Effector CD4-positive, alpha-beta T cell (primary cell): ENCODE measurements around the gene PEPD.

Source experiments
- DNase-seq: peaks from one replicate; pipeline ENCODE4 v3.0.0-alpha.2; 2020

Gene PEPD

GRCh38 chr19:33510462-33511194, 11.0 kb downstream of the PEPD start:
- no peak for DNase-seq

- no peak for DNase-seq
Measured at GRCh38 chr19:33509774-33510173, 11.8 kb downstream of the PEPD start.

DNA sequence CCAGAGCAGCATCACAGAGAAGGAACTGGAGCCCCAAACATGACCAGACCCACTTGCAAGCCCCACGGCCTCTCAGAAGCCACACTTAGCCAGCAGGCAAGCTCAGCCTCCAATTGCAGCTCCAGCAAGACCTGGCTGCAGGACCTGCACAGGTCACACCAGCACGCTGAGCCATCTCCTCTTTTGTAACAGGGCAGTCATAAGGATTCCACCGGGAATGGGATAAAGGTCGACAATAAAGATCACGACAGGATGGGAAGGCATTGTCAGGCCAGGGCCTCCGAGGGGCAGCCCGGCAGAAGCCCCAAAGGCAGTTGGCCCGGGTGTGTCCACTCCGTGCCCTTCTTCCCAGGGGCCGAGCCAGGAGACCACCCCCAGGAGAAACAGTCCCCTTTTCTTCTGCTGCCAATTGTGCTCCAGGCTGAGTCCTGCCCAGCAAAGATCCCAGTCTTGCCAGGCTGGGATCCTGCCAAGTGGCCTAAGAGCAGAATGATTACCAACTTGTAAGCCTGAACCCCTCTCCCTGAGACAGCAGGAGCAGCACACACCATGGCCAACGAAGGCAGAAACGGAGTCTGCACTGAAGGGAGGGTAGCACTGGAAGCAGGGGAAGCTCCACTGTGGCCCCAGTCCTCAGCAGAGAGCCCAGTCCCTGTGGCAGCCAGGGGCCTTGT, 12.5 kb downstream of the PEPD start:
- no peak for DNase-seq

- DNase-seq: no peak
Measured at GRCh38 chr19:33508431-33508830, 13.2 kb downstream of the PEPD start.

DNA sequence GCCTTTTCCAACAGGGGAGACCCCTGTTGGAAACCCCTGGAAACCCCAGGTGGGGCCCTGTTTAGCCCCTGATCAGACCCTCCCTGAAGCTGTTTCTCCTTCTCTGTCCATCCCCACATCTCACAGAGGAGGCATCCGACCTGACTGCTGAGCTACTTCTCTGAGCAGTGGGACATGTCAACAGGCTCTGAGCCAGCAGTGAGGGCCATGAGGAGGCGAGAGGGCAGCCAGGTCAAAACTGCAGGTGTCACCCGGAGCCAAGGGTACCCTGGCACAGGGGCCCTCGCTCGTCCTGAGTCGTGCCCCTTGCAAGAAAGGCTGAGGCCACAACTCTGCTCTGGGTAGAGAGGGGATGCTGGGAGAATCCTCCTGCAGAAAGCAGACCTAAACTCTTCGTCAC, 13.6 kb downstream of the PEPD start:
- no peak for DNase-seq

GRCh38 chr19:33507021-33507956, 14.3 kb downstream of the PEPD start:
- DNase-seq: no peak

DNA sequence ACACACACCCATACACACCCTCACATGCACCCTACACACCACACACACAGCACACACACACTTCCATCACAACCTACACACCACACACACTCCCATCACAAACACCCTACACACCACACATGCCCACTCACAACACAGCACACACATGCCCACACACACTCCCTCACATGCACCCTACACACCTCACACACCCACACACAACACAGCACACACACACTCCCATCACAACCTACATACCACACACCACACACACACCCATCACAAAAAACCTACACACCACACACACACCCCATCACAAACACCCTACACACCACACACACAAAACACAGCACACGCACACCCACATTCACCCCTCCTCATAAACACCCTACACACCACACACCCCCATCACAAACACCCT, 15.1 kb downstream of the PEPD start:
- DNase-seq: no peak

GRCh38 chr19:33505823-33506222, 15.8 kb downstream of the PEPD start:
- DNase-seq: no peak

GRCh38 chr19:33505148-33505547, 16.4 kb downstream of the PEPD start:
- DNase-seq: no peak

DNA sequence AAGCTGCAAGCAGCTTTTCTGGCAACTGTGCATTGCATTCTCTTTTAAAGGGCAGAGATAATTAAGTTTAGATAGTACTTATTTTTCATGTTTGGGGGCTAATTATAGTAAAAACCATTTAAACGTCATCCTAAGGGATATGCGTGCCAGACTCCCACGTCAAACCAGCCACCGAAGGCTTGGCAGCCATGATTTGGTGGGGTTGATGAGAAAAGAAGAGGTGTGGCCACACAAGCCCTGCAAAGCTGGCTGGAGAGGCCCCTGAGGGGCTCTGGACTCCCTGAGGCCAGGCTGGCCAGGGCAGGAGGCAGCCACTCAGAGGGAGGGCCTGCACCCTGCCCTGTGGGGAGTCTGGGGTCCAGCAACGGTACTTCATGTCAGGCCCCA, 17.5 kb downstream of the PEPD start:
- DNase-seq: no peak

DNA sequence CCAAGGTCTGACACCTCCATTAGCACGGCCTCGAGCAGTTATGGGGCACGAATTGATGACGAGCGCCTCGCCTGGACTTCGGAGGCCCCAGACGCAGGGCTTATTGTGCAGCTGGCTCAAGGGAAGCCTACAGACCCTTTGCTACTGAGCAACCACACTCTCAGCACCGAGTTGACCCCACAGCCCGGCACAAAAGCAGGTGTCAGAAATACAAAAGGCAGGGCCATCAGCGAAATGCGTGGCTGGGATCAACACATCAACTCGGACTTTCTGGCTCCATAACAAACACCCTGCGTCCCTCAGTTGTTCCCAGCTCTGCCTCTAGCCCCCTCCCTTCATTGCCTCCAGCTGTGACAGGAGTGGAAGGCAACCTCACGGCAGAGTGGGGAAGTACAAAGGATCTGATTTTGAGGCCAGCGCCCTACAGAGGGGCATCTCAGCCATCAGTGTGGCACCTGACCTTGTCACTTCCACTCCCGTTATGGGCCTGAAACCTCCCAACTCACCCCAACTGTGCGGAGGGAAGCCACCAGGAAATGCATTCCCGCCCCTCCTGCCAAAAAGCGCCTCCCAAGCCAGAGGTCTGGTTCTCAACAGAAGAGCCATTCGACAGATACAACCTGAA, 18.0 kb downstream of the PEPD start:
- no peak for DNase-seq

DNA sequence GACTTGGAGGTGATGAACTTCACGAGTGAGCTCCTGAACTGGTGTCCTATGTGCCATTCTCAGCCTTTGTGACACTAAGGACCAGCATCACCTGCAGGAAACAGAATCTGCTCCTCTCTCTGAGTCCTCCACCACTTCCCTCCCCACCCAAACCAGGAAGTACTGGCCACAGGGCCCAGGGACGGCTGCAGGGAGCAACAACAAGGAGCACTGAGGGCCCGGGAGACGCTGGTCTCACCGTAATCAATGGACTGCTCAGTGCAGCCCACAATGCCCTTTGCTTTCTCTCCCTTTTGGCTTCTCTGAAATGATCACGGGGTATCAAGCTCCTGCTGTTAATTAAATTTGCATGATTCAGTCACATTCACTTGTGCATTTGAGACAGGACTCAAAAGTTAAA, 18.6 kb downstream of the PEPD start:
- DNase-seq: no peak

DNA sequence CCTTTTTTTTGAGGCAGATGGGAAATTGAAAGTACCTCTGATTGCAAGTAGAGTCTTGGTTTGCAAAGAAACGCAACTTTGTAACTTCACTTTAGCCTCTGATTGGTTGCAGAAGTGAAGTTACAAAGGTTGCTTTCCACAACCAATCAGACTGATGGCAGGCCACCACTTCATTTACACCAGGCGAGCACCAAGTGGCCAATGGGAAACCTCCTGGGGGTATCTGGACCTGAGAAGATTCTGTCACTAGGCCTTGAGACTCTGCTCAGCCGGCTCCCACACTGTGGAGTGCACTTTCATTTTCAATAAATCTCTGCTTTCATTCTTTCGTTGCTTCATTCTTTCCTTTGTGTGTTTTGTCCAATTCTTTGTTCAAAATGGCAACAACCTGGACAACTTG, 19.1 kb downstream of the PEPD start:
- DNase-seq: no peak

DNA sequence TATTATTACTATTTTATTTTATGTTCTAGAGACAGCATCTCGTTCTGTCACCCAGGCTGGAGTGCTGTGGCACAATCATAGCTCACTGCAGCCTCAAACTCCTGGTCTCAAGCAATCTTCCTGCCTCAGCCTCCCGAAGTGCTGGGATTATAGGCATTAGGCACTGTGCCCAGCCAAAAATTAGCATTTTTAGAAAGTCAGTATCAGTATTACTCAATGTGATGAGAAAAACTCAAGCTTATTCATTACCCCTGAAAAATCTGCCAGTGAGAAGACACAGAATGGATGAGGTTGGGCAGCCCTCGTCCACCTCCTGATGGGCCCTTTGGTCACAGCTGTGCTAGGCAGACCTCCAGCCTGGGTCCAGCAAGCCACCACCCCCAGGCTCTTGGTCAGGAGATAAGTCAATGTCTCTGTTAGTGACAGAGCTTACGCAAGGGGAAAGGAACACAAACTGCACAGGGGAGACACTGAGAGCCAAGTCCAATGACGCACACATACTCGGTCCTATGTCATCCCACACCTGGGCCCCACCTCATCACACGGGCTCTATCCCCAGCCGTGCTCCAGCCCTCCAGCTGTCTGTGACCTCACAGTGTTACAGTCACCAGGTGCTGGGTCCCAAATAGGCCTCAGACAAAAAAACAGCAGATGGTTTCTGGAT, 19.8 kb downstream of the PEPD start:
- no peak for DNase-seq

GRCh38 chr19:33500991-33501390, 20.6 kb downstream of the PEPD start:
- DNase-seq: no peak

GRCh38 chr19:33500586-33500985, 21.0 kb downstream of the PEPD start:
- DNase-seq: no peak

GRCh38 chr19:33499671-33500506, 21.7 kb downstream of the PEPD start:
- DNase-seq: no peak

DNA sequence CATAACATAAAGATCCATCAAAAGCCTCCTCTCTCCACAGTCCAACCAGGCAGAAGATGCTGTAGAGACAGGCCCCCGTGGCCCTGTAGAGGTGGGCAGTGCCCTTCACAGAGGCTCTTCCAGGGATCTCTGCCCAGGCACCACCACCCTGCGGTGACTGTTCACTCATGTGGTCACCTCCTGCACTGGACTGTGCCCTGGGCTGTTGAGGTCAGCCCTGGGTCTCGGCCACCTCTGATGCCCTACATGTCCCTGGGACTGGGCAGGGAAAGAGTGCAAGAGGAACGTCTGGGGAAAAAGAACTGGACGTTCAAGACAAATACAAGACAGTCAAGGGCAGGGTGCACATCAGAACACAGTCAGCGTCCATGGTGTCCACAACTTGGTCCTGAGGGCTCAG, 22.3 kb downstream of the PEPD start:
- DNase-seq: no peak

- no peak for DNase-seq
Measured at GRCh38 chr19:33498391-33499000, 23.1 kb downstream of the PEPD start.

DNA sequence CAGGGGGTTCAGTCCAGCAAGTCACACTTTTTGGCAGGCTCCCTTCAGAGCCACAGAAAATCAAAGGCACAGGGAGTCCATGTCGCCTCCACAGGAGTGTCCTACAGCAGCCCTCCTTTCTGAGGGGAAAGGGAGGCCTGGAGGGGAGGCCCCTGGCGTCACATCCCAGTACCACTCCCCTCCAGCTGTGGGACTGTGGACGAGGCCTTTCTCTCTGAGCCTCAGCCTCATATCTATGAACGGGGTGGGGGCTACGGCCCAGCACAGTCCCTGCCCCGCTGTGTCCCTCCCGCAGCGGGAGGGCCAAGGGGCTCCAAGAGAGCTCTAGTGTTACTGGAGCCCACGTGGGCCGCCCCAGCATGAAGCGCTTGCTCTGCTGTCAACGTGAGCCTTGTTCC, 23.8 kb downstream of the PEPD start:
- DNase-seq: no peak

DNA sequence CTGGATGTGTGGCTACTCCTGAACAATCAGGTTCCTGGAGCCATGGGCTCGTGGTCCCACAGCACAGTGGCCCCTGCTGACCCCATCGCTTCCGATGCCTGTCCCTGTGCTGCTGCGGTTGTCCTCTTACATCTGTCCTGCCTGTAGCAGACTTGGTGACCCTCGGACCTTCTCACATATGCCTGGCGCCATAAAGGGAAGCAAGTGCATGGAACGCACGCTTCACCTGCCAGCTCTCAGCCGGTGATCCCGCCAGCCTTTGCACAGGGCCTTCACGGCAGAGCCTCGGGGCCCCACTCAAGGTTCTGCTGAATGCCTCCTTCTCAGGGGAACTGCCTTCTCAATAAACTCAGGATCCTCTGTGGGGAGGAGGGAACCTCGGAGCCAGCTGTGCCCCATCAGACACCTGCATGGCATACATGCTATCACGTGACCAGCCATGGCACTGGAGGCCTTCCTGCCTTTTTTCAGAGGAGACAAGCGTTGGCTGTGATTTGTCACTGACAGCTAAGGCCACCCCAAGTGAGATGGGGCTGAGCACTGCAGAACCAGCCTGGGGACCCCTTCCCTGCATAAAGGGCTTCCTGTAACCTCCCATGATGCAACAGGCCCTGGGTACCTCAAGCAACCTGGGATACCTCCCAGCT, 24.3 kb downstream of the PEPD start:
- no peak for DNase-seq
